Ureter (tissue), 1 donor: ENCODE measurements around the gene AK8. TPM values are rescaled to one million over a fixed set of nuclear protein-coding genes. Genes with fewer than 3 reads are reported as not detected.

Experiments used
- total RNA-seq: library from RNA; stranded (reverse); gene quantifications from one replicate; pipeline ENCODE4 v1.2.4, GENCODE V29; 2023
- donor health status: DM: yes; HTN: yes; CAD: no.

Gene AK8
- total RNA-seq, 1 donor from 2014 or later, result 1.7 TPM

Other genes starting within 250 kb of the AK8 start
- 25.8 TPM for gene DDX31, start 208.3 kb downstream of the AK8 start, total RNA-seq
- 16.5 TPM for gene GTF3C4, start 207.8 kb downstream of the AK8 start, total RNA-seq
- 5.4 TPM for gene SPACA9, start 614 bp upstream of the AK8 start, total RNA-seq
- 72.8 TPM for gene TSC1, start 66.3 kb upstream of the AK8 start, total RNA-seq
- gene GFI1B, start 100.4 kb upstream of the AK8 start, total RNA-seq, result not detected
- gene GTF3C5, start 152.7 kb upstream of the AK8 start, total RNA-seq, result 60.7 TPM
- 3.0 TPM for gene CEL, start 183.7 kb upstream of the AK8 start, total RNA-seq
- gene RALGDS, start 243.0 kb upstream of the AK8 start, total RNA-seq, result 57.9 TPM